ENCODE results near the gene TFF3.

Gene TFF3

DNA sequence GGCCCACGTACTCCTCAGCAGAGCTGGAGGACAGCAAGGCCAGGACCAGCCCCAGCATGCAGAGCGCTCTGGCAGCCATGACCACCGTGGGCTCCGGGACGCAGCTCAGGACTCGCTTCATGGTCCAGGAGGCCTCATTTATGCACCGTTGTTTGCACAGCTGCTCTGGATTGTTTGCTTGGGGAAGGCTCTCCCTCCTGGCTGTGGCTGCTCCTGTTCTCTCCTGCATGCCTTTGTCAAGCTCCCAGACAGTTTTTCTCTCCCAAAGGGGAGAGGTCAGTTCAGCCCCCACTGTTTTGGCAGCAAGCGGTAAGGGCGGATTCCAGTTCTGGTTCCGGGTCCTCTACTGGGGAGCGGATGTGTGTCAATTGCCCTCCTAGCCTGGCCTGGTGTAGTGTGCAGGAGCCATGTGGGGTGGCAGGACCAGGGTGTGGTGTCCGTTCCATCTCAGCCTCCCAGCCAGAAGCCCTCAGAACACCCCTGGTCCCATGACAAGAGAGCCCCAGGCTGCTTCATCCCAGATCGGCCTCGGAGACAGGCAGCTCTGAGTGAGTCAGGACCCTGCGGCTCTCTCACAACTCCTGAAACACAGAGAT lies at the start of gene TFF3:
TFF3 (minus strand) TSS at position 114 of the 596 bp plus-strand sequence; CDS start at position 79, 35 bp downstream.
- Mint-ChIP-seq H3K36me3 (ENCODE audit: low read depth) (no peaks in the 10 kb centered on the region), H3K4me1 (ENCODE audit: low read depth) (peaks cover 5% of the 10 kb centered on the region), H3K27me3 (ENCODE audit: low read depth) (no peaks in the 10 kb centered on the region), H3K4me3 (no peak within 1 kb of the TSS), H3K9me3 (no peaks in the 10 kb centered on the region), H3K27ac (no peak within 1 kb of the TSS)
- no peak for DNase-seq (ENCODE audit: low spot score)

DNA sequence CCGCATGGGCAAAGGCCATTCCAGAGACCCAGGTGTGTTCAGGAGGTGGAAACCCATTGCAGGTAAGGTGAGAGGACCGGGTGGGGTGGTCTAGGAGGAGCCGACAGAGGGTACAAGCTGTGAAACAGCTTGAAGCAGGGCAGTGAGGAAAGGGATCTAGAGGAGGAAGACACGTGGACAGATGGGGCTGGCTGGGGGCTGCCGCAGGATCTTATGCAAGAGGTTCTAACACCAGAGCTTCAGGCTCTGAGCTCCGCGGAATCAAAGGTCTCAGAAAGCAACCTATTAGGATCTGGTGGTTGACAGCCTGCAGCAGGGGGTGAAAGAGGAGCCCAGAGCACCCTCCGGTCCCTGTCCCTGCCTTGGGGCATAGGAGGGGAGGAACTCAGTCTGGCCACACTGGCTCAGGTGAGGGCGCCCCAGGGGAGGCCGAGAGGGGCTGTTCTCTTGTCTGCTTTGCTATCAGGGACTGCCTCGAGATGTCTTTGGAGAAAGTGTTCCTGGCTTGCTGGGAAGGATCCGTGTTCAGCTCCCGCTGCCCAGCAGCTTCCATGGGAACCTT lies 49.2 kb upstream of the TFF3 start:
- Mint-ChIP-seq H3K27me3 (ENCODE audit: low read depth) (peaks cover 8% of the 10 kb centered on the region), H3K4me1 (ENCODE audit: low read depth) (peaks cover 11% of the 10 kb centered on the region), H3K36me3 (ENCODE audit: low read depth) (no peaks in the 10 kb centered on the region), H3K27ac (no peak overlapping the region), H3K9me3 (no peaks in the 10 kb centered on the region), H3K4me3 (no peak overlapping the region)
- no peak for DNase-seq (ENCODE audit: low spot score)

DNA sequence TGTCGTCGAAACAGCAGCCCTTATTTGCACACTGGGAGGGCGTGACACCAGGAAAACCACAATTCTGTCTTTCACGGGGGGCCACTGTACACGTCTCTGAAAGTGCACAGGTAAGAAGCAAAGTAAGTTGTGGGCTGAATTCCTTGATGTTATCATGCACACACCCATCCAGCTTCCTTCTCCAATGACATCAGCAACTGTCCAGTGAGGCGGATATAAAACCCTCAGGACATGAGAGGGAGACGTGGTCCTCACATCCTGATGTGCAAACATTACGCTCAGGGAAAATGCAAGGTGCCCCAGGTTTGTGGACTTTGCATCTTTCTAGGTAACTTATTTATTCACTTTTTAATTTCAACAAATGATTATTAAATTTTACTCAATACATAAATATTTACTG lies 48.1 kb upstream of the TFF3 start:
- H3K4me3 Mint-ChIP-seq = no peak overlapping the region
- H3K9me3 Mint-ChIP-seq = peaks cover 4% of the 10 kb centered on the region
- no peaks in the 10 kb centered on the region for H3K36me3 Mint-ChIP-seq (ENCODE audit: low read depth)
- DNase-seq (ENCODE audit: low spot score) = no peak
- no peak overlapping the region for H3K27ac Mint-ChIP-seq
- H3K27me3 Mint-ChIP-seq (ENCODE audit: low read depth) = peaks cover 12% of the 10 kb centered on the region
- H3K4me1 Mint-ChIP-seq (ENCODE audit: low read depth) = peaks cover 6% of the 10 kb centered on the region

- H3K27me3 Mint-ChIP-seq (ENCODE audit: low read depth) = peaks cover 13% of the 10 kb centered on the region
- no peak overlapping the region for H3K4me3 Mint-ChIP-seq
- peaks cover 4% of the 10 kb centered on the region for H3K9me3 Mint-ChIP-seq
- no peak overlapping the region for H3K27ac Mint-ChIP-seq
- no peaks in the 10 kb centered on the region for H3K36me3 Mint-ChIP-seq (ENCODE audit: low read depth)
- DNase-seq (ENCODE audit: low spot score) = no peak
- peaks cover 3% of the 10 kb centered on the region for H3K4me1 Mint-ChIP-seq (ENCODE audit: low read depth)
Measured at GRCh38 chr21:42362700-42363099, 47.5 kb upstream of the TFF3 start.

- Mint-ChIP-seq H3K27me3 (ENCODE audit: low read depth) (peaks cover 13% of the 10 kb centered on the region), H3K4me1 (ENCODE audit: low read depth) (no peaks in the 10 kb centered on the region), H3K4me3 (no peak overlapping the region), H3K36me3 (ENCODE audit: low read depth) (no peaks in the 10 kb centered on the region), H3K9me3 (peaks cover 7% of the 10 kb centered on the region), H3K27ac (peak overlapping the region; percentile 9)
- no peak for DNase-seq (ENCODE audit: low spot score)
Measured at GRCh38 chr21:42362198-42362597, 47.0 kb upstream of the TFF3 start.

DNA sequence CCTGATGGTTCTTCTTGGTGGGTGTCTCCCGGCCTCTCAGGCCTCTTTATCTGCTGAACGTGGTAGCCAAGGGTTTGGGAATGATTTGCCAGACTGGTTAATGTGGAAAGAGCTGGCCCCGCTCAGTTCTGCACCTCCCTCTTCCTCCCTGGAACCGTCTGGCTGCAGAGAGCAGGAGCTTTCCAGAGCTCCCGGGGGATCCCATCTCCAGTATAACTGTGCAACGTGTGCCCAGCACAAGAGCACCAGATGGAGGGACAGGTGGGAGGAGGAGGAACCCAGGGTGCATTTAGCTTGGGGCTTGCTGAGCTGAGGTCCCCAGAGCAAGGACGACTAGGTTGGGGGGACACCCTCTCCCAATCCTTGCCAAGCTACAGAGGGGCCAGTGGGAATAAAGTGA lies 46.1 kb upstream of the TFF3 start:
- Mint-ChIP-seq H3K27me3 (ENCODE audit: low read depth) (peaks cover 13% of the 10 kb centered on the region), H3K27ac (no peak overlapping the region), H3K36me3 (ENCODE audit: low read depth) (peaks cover 5% of the 10 kb centered on the region), H3K4me3 (no peak overlapping the region), H3K4me1 (ENCODE audit: low read depth) (no peaks in the 10 kb centered on the region), H3K9me3 (peaks cover 15% of the 10 kb centered on the region)
- no peak for DNase-seq (ENCODE audit: low spot score)

GRCh38 chr21:42360317-42360716 lies 45.1 kb upstream of the TFF3 start:
- H3K4me3 Mint-ChIP-seq = no peak overlapping the region
- no peak overlapping the region for H3K27ac Mint-ChIP-seq
- DNase-seq (ENCODE audit: low spot score) = no peak
- H3K4me1 Mint-ChIP-seq (ENCODE audit: low read depth) = no peaks in the 10 kb centered on the region
- peaks cover 16% of the 10 kb centered on the region for H3K27me3 Mint-ChIP-seq (ENCODE audit: low read depth)
- peaks cover 22% of the 10 kb centered on the region for H3K9me3 Mint-ChIP-seq
- peaks cover 5% of the 10 kb centered on the region for H3K36me3 Mint-ChIP-seq (ENCODE audit: low read depth)

- Mint-ChIP-seq H3K27me3 (ENCODE audit: low read depth) (peaks cover 20% of the 10 kb centered on the region), H3K9me3 (peaks cover 33% of the 10 kb centered on the region), H3K4me3 (no peak overlapping the region), H3K4me1 (ENCODE audit: low read depth) (no peaks in the 10 kb centered on the region), H3K27ac (no peak overlapping the region), H3K36me3 (ENCODE audit: low read depth) (peaks cover 10% of the 10 kb centered on the region)
- DNase-seq (ENCODE audit: low spot score) = no peak
Measured at GRCh38 chr21:42358937-42359336, 43.7 kb upstream of the TFF3 start.

- H3K36me3 Mint-ChIP-seq (ENCODE audit: low read depth) = peaks cover 10% of the 10 kb centered on the region
- DNase-seq (ENCODE audit: low spot score) = no peak
- no peak overlapping the region for H3K27ac Mint-ChIP-seq
- H3K4me1 Mint-ChIP-seq (ENCODE audit: low read depth) = no peaks in the 10 kb centered on the region
- H3K27me3 Mint-ChIP-seq (ENCODE audit: low read depth) = peaks cover 20% of the 10 kb centered on the region
- H3K9me3 Mint-ChIP-seq = peaks cover 36% of the 10 kb centered on the region
- no peak overlapping the region for H3K4me3 Mint-ChIP-seq
Measured at GRCh38 chr21:42358261-42358660, 43.1 kb upstream of the TFF3 start.

GRCh38 chr21:42357307-42357706 lies 42.1 kb upstream of the TFF3 start:
- H3K27ac Mint-ChIP-seq = no peak overlapping the region
- peaks cover 36% of the 10 kb centered on the region for H3K9me3 Mint-ChIP-seq
- peaks cover 10% of the 10 kb centered on the region for H3K36me3 Mint-ChIP-seq (ENCODE audit: low read depth)
- no peak for DNase-seq (ENCODE audit: low spot score)
- no peak overlapping the region for H3K4me3 Mint-ChIP-seq
- no peaks in the 10 kb centered on the region for H3K4me1 Mint-ChIP-seq (ENCODE audit: low read depth)
- peaks cover 20% of the 10 kb centered on the region for H3K27me3 Mint-ChIP-seq (ENCODE audit: low read depth)

DNA sequence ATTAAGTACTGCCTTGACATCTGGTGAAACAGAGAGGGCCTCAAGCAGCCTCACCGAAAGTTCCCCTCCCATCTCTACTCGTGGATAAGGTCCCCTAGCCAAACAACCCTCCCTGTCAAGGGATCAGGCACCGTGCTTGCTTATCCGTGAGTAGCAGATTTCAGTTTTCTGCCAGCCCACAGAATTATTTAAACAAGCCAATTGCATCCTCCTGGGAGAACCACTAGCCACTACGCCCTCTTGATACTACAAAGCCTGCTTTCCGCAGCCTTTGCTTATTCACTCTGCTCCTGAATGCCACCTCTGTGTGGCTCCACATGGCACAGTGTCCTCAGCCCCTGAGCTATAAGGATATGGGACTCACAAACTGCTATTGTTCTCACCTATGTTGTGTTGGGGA lies 41.4 kb upstream of the TFF3 start:
- no peaks in the 10 kb centered on the region for H3K4me1 Mint-ChIP-seq (ENCODE audit: low read depth)
- H3K36me3 Mint-ChIP-seq (ENCODE audit: low read depth) = peaks cover 10% of the 10 kb centered on the region
- DNase-seq (ENCODE audit: low spot score) = no peak
- H3K4me3 Mint-ChIP-seq = no peak overlapping the region
- no peak overlapping the region for H3K27ac Mint-ChIP-seq
- H3K27me3 Mint-ChIP-seq (ENCODE audit: low read depth) = peaks cover 14% of the 10 kb centered on the region
- H3K9me3 Mint-ChIP-seq = peaks cover 36% of the 10 kb centered on the region

GRCh38 chr21:42356046-42356445 lies 40.8 kb upstream of the TFF3 start:
- H3K27me3 Mint-ChIP-seq (ENCODE audit: low read depth) = peaks cover 14% of the 10 kb centered on the region
- H3K36me3 Mint-ChIP-seq (ENCODE audit: low read depth) = peaks cover 10% of the 10 kb centered on the region
- no peak overlapping the region for H3K27ac Mint-ChIP-seq
- H3K4me3 Mint-ChIP-seq = no peak overlapping the region
- no peaks in the 10 kb centered on the region for H3K4me1 Mint-ChIP-seq (ENCODE audit: low read depth)
- no peak for DNase-seq (ENCODE audit: low spot score)
- peaks cover 36% of the 10 kb centered on the region for H3K9me3 Mint-ChIP-seq

- peaks cover 12% of the 10 kb centered on the region for H3K27me3 Mint-ChIP-seq (ENCODE audit: low read depth)
- H3K36me3 Mint-ChIP-seq (ENCODE audit: low read depth) = peaks cover 10% of the 10 kb centered on the region
- peaks cover 36% of the 10 kb centered on the region for H3K9me3 Mint-ChIP-seq
- no peak for DNase-seq (ENCODE audit: low spot score)
- H3K27ac Mint-ChIP-seq = no peak overlapping the region
- no peaks in the 10 kb centered on the region for H3K4me1 Mint-ChIP-seq (ENCODE audit: low read depth)
- H3K4me3 Mint-ChIP-seq = no peak overlapping the region
Measured at GRCh38 chr21:42353623-42354022, 38.4 kb upstream of the TFF3 start.

DNA sequence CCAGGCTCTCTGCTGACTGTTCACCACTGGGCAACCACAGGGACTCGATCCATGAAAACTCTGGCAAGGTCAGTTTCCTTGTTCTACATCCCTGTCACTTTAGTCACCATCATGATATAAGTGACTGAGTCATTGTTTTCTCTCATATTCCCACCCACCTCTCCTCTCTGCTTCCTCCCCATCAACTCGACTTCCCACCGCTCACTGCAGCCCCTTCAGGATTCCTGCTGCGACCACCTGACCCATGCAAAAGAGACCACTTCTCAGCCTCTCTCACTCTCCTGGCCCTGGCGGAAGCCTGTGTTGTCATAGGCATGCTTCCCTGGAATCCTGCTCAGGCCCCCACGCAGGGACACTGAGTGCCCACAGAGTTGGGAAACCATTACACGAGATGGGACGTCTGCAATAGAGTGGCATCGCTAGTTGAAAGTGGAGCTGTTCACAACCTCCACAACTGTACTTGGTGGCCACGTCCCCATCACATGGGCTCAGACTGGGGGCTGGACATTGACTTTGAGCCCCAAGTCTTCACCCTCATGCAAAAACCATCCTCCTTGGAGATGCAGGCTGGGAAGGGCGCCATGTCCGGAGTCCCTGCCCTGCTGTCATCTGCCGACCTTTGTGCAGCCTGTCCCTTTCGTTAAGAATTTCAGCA lies 37.4 kb upstream of the TFF3 start:
- Mint-ChIP-seq H3K36me3 (ENCODE audit: low read depth) (peaks cover 10% of the 10 kb centered on the region), H3K4me3 (no peak overlapping the region), H3K4me1 (ENCODE audit: low read depth) (no peaks in the 10 kb centered on the region), H3K9me3 (peaks cover 32% of the 10 kb centered on the region), H3K27ac (no peak overlapping the region), H3K27me3 (ENCODE audit: low read depth) (peaks cover 7% of the 10 kb centered on the region)
- DNase-seq (ENCODE audit: low spot score) = no peak
